Measurements from ENCODE around the gene PPFIA3. TPM values are rescaled to one million over a fixed set of nuclear protein-coding genes. Genes with fewer than 3 reads are reported as not detected.

PPFIA3 gene
- polyA plus RNA-seq, 2 of the 4 experiments (the other 2 are of a cell fraction), result 3.2 to 7.3 TPM

DNA sequence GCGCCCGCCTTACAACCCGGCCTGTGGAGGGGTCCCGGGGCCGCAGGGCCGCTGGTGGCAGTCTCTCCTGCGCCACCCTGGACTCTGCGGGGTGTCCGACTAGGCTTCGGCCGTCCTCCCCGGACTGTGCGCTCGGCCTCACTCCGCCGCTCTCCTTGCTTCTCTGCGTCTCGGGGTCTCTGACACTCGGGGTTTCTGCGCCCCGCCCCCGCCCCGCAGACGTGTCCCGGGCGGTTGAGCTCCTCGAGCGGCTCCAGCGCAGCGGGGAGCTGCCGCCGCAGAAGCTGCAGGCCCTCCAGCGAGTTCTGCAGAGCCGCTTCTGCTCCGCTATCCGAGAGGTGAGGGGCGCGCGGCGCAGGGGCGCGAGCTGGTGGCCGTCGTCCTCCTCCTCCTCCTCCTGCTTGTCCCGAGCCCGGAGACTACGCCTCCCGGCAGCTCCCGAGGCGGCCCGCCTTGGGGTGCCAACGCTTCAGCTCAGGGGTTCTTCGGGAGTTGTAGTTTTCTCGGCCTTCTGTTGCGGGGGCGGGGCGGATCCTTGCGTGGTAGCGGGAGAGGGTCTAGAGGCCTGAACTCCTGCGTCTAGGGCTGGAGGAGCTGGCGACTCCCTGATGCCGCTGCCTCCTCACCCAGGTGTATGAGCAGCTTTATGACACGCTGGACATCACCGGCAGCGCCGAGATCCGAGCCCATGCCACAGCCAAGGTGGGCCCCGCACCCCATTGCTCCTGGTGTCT, 4.5 kb upstream of the PPFIA3 start:
- no peak for ATAC-seq
- no peaks in the 10 kb centered on the region for H3K9me3 ChIP-seq
- no peak for DNase-seq (ENCODE audit: low read depth in 1 of 2, low spot score in 1 of 2)
- H3K4me3 ChIP-seq, result peak overlapping the region; percentile 79
- 31% methylated on average over 46 of the region's 68 CpGs for WGBS (ENCODE audit: missing lambda C conversion rate)
- no peak for FAIRE-seq
- peak overlapping the region; percentile 96 for H3K4me2 ChIP-seq
- POLR2A ChIA-PET, result interaction anchor here (0.6 to 1.8 kb wide), 6 partner anchors 11 to 96 kb away, joined by 3 to 8 read pairs (median 4); no protein-coding TSS in a partner anchor
- H3K4me1 ChIP-seq, result peaks cover 27% of the 10 kb centered on the region
- H3K27ac ChIP-seq, result peak overlapping the region; percentile 92 to 95
- CTCF ChIA-PET, result interaction anchor here (0.8 to 11.5 kb wide), 19 partner anchors 9 to 126 kb away, joined by 3 to 241 read pairs (median 5); no protein-coding TSS in a partner anchor
- 0 out of 2 replicates have a peak, but pooled peaks have one; percentile 11 for TF ChIP-seq HOXB5 (CRISPR knock-in tag; IDR thresholded peaks at IDR 0.05)
- TF ChIP-seq RNF2 (IDR thresholded peaks at IDR 0.05; ENCODE audit: borderline replicate concordance, low read depth), result peak; percentile 69; the same call in 1 of the 2 replicates
- TF ChIP-seq MAFK (IDR thresholded peaks at IDR 0.05; ENCODE audit: partially characterized antibody), result no peak

DNA sequence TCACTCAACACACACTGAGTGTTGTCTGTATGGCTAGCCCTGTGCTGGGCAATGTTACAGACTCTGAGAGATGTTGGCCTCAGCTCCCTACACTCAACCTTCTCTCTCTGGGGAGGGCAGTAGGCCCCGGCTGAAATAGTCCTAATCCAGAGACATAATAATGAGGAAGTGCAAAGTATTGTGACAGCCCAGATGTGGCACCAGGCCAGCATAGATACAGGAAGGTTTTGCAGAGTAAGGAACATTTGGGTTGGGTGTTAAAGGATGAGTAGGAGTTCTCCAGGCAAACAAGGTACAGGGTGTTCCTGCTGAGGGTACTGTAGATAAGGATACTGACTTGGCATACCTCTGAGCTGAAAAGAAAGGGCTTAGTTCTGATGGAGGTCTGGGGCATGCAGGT, 2.8 kb upstream of the PPFIA3 start:
- Histone ChIP-seq H3K4me2 (no peak overlapping the region), H3K4me3 (no peak overlapping the region), H3K27ac (no peak overlapping the region), H3K4me1 (peaks cover 28% of the 10 kb centered on the region), H3K9me3 (no peaks in the 10 kb centered on the region)
- ATAC-seq, result no peak
- no peak for TF ChIP-seq CHD2 (IDR thresholded peaks at IDR 0.05; ENCODE audit: low read length, partially characterized antibody)
- TF ChIP-seq CHD4 (IDR thresholded peaks at IDR 0.05; ENCODE audit: borderline replicate concordance), result no peak
- TF ChIP-seq, protein P1, sequence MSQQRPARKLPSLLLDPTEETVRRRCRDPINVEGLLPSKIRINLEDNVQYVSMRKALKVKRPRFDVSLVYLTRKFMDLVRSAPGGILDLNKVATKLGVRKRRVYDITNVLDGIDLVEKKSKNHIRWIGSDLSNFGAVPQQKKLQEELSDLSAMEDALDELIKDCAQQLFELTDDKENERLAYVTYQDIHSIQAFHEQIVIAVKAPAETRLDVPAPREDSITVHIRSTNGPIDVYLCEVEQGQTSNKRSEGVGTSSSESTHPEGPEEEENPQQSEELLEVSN (IDR thresholded peaks at IDR 0.05; ENCODE audit: borderline replicate concordance, low read depth), result no peak
- TF ChIP-seq TP53 (CRISPR knock-in tag; IDR thresholded peaks at IDR 0.05), result no peak
- DNase-seq (ENCODE audit: low read depth in 1 of 2, low spot score in 1 of 2), result no peak
- FAIRE-seq, result no peak
- ChIA-PET POLR2A (no interaction called here), CTCF (interaction anchor here (0.6 to 11.5 kb wide), 8 partner anchors 12 to 179 kb away, joined by 3 to 241 read pairs (median 5); no protein-coding TSS in a partner anchor)
- 81% methylated on average over 1 of the region's 1 CpG for WGBS (ENCODE audit: missing lambda C conversion rate)

DNA sequence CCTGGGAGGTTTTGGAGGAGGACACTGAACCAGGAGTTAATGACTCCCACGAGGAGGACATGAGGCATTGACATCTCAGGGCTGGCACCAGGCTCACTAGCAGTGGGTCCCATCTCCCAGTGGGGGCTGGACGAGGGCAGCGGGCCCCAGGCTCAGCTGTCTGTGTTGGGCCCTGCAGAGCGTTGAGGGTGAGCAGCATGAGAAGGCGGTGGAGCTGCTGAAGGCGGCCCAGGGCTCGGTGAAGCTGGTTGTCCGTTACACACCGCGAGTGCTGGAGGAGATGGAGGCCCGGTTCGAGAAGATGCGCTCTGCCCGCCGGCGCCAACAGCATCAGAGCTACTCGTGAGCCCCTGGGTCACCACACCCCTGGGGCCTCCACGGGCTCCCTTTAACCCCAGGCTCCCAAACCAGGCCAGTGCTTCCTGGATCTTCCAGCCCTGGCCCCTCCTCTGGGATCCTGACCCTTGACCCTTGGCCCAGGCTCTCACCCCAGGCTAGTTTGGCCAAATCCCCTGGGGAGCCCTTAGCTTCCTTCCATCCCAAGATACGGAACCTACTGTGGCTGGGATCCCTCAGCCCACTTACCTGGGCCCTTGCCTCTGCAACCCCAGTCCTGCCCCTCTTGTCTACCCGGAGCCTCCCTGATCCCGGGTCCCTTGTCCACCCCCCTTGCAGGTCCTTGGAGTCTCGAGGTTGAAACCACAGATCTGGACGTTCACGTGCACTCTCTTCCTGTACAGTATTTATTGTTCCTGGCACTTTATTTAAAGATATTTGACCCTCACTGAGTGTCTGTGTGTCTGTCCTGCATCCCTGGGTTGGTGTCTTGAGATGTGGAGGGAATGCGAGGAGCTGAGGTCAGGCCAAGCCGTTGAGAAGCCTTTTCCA, 1.4 kb upstream of the PPFIA3 start:
- WGBS (ENCODE audit: missing lambda C conversion rate), result 75% methylated on average over 26 of the region's 26 CpGs

More for the DNA sequence above, 1.4 kb upstream of the PPFIA3 start:
- FAIRE-seq, result no peak
- H3K9me3 ChIP-seq, result no peaks in the 10 kb centered on the region
- POLR2A ChIA-PET, result interaction anchor here (0.6 to 1.3 kb wide), 2 partner anchors 10 to 20 kb away, joined by 3 to 5 read pairs; no protein-coding TSS in a partner anchor
- TF ChIP-seq, protein P2, sequence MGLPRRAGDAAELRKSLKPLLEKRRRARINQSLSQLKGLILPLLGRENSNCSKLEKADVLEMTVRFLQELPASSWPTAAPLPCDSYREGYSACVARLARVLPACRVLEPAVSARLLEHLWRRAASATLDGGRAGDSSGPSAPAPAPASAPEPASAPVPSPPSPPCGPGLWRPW (IDR thresholded peaks at IDR 0.05), result no peak
- TF ChIP-seq ESRRA (IDR thresholded peaks at IDR 0.05; ENCODE audit: borderline replicate concordance, low read length), result no peak
- TF ChIP-seq MAZ (IDR thresholded peaks at IDR 0.05; ENCODE audit: borderline replicate concordance, low read depth, low read length), result no peak
- TF ChIP-seq NR3C1 (IDR thresholded peaks at IDR 0.05), result no peak
- TF ChIP-seq ZNF302 (CRISPR knock-in tag; IDR thresholded peaks at IDR 0.05), result no peak
- no peak for TF ChIP-seq MAFK (IDR thresholded peaks at IDR 0.05; ENCODE audit: partially characterized antibody)
- no peak for TF ChIP-seq BHLHE40 (IDR thresholded peaks at IDR 0.05; ENCODE audit: low read depth, low read length)
- no peak for TF ChIP-seq KDM5A (IDR thresholded peaks at IDR 0.05)
- TF ChIP-seq, protein P3, sequence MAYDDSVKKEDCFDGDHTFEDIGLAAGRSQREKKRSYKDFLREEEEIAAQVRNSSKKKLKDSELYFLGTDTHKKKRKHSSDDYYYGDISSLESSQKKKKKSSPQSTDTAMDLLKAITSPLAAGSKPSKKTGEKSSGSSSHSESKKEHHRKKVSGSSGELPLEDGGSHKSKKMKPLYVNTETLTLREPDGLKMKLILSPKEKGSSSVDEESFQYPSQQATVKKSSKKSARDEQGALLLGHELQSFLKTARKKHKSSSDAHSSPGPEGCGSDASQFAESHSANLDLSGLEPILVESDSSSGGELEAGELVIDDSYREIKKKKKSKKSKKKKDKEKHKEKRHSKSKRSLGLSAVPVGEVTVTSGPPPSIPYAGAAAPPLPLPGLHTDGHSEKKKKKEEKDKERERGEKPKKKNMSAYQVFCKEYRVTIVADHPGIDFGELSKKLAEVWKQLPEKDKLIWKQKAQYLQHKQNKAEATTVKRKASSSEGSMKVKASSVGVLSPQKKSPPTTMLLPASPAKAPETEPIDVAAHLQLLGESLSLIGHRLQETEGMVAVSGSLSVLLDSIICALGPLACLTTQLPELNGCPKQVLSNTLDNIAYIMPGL (CRISPR knock-in tag; IDR thresholded peaks at IDR 0.05; ENCODE audit: borderline replicate concordance), result no peak
- no peak for TF ChIP-seq RFX5 (IDR thresholded peaks at IDR 0.05)
- TF ChIP-seq, protein P4, sequence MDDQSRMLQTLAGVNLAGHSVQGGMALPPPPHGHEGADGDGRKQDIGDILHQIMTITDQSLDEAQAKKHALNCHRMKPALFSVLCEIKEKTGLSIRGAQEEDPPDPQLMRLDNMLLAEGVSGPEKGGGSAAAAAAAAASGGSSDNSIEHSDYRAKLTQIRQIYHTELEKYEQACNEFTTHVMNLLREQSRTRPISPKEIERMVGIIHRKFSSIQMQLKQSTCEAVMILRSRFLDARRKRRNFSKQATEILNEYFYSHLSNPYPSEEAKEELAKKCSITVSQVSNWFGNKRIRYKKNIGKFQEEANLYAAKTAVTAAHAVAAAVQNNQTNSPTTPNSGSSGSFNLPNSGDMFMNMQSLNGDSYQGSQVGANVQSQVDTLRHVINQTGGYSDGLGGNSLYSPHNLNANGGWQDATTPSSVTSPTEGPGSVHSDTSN (IDR thresholded peaks at IDR 0.05), result no peak
- no peak for TF ChIP-seq TFCP2L1 (CRISPR knock-in tag; IDR thresholded peaks at IDR 0.05)
- no peak for TF ChIP-seq CHD4 (IDR thresholded peaks at IDR 0.05; ENCODE audit: borderline replicate concordance)
- TF ChIP-seq, protein P1 (IDR thresholded peaks at IDR 0.05; ENCODE audit: borderline replicate concordance, low read depth), result no peak
- TF ChIP-seq JUNB (IDR thresholded peaks at IDR 0.05), result no peak
- TF ChIP-seq SMC3 (IDR thresholded peaks at IDR 0.05), result no peak
- no peak for TF ChIP-seq EHMT2 (IDR thresholded peaks at IDR 0.05; ENCODE audit: low read depth)
- peak overlapping the region; percentile 87 for H3K4me2 ChIP-seq
- CTCF ChIA-PET, result interaction anchor here (0.6 to 11.5 kb wide), 12 partner anchors 10 to 124 kb away, joined by 3 to 241 read pairs (median 3); no protein-coding TSS in a partner anchor
- DNase-seq (ENCODE audit: low read depth in 1 of 2, low spot score in 1 of 2), result no peak
- peak overlapping the region; percentile 95 for H3K27ac ChIP-seq
- H3K4me1 ChIP-seq, result peaks cover 28% of the 10 kb centered on the region
- peak overlapping the region; percentile 62 for H3K4me3 ChIP-seq
- ATAC-seq, result no peak
